ENCODE measurements around the gene ZNF91.
A peak's percentile ranks its signal among the peaks of the same experiment; 100 is the strongest.

Gene ZNF91

GRCh38 chr19:23395041-23395721 lies at the start of gene ZNF91:
Gene ZNF91, minus strand, starts transcription at chr19:23395471. Its CDS starts 117 bp downstream, at chr19:23395354.
- TF ChIP-seq CTCF (conservative IDR thresholded peaks at IDR 0.05) = no peak
- H3K27ac ChIP-seq = peak within 1 kb of the TSS; percentile 89

GRCh38 chr19:23440791-23441190 lies 45.5 kb upstream of the ZNF91 start:
- H3K27ac ChIP-seq = no peak overlapping the region
- TF ChIP-seq CTCF (conservative IDR thresholded peaks at IDR 0.05) = peak; percentile 26; the same call in 1 of the 2 replicates

GRCh38 chr19:23440207-23440606 lies 44.9 kb upstream of the ZNF91 start:
- no peak overlapping the region for H3K27ac ChIP-seq
- no peak for TF ChIP-seq CTCF (conservative IDR thresholded peaks at IDR 0.05)

- no peak overlapping the region for H3K27ac ChIP-seq
- no peak for TF ChIP-seq CTCF (conservative IDR thresholded peaks at IDR 0.05)
Measured at GRCh38 chr19:23439623-23440022, 44.4 kb upstream of the ZNF91 start.

- TF ChIP-seq CTCF (conservative IDR thresholded peaks at IDR 0.05) = no peak
Measured at GRCh38 chr19:23437901-23438300, 42.6 kb upstream of the ZNF91 start.

GRCh38 chr19:23436944-23437343 lies 41.7 kb upstream of the ZNF91 start:
- TF ChIP-seq CTCF (conservative IDR thresholded peaks at IDR 0.05) = 0 out of 2 replicates have a peak, but pooled peaks have one; percentile 4

More at GRCh38 chr19:23437901-23438300, 42.6 kb upstream of the ZNF91 start:
- H3K27ac ChIP-seq = no peak overlapping the region

GRCh38 chr19:23436318-23436717 lies 41.0 kb upstream of the ZNF91 start:
- TF ChIP-seq CTCF (conservative IDR thresholded peaks at IDR 0.05) = 0 out of 2 replicates have a peak, but pooled peaks have one; percentile 16

More at GRCh38 chr19:23436944-23437343, 41.7 kb upstream of the ZNF91 start:
- H3K27ac ChIP-seq = no peak overlapping the region

More at GRCh38 chr19:23436318-23436717, 41.0 kb upstream of the ZNF91 start:
- no peak overlapping the region for H3K27ac ChIP-seq

Data from VCaP (cell line).